K562 (cell line): ENCODE measurements around the gene ADAT1. TPM values are rescaled to one million over a fixed set of nuclear protein-coding genes. Genes with fewer than 3 reads are reported as not detected.

Experiments used
- ATAC-seq: fragments of 200-7000 bp; cut with Tn5 transposase; 3 replicates; pipeline ENCODE4 v1.9.1; 2020; ENCODE audit warnings: moderate library complexity
- BruUV-seq: library from RNA; stranded (reverse); fragments of 400-500 nt; replicated peaks from 2 replicates; lab custom pipeline; 2021; lab: Mats Ljungman, UMichigan
- CTCF ChIA-PET: fragments of 300-600 bp; formaldehyde crosslinking; extraction: SDS; loops from one replicate; lab custom pipeline; 2021; ENCODE audit warnings: low intra/inter-chr PET ratio; lab: Yijun Ruan, JAX
- POLR2A ChIA-PET: fragments of 300-600, 350-650 bp; sonication (Branson Sonifier 250); formaldehyde crosslinking; extraction: SDS; loops from one replicate; lab custom pipeline; 2021; ENCODE audit warnings: antibody characterized with exemption, inconsistent platforms; lab: Yijun Ruan, JAX
- DNase-seq, 4 experiments: peaks; one replicate each; pipeline versions ENCODE4 v3.0.0 to v3.0.0-alpha.2; 2011 to 2018; ENCODE audit warnings: low spot score in 3 of 4, mixed read lengths in 3 of 4; ENCODE audit errors: extremely low read depth in 1 of 4
- FAIRE-seq: peaks from 2 replicates; lab custom pipeline; 2011; peaks lifted over from hg19 to GRCh38; lab: Jason Lieb, UNC
- H2AFZ ChIP-seq: 2 replicates; pipeline ENCODE4 v1.6.0; 2011; ENCODE audit warnings: low read depth, low read length, control low read depth, inconsistent platforms
- H3K27ac ChIP-seq: fragments of 200-600 bp; 3 replicates; pipeline ENCODE4 v1.8.0; 2011; ENCODE audit warnings: low read depth, mild to moderate bottlenecking, control low read depth, inconsistent platforms, low read length, moderate library complexity, mixed read lengths; ENCODE audit errors: extremely low read depth
- H3K27me3 ChIP-seq, 2 experiments: fragments of 300-600 bp in 1 of 2; 2 replicates in 1 of 2; 3 replicates in 1 of 2; pipeline versions ENCODE4 v1.6.0 to v1.8.0; 2011; ENCODE audit warnings: inconsistent platforms in 2 of 2, low read length in 2 of 2, mild to moderate bottlenecking in 1 of 2, mixed read lengths in 1 of 2, moderate library complexity in 1 of 2; ENCODE audit not compliant: control insufficient read depth in 2 of 2, insufficient read depth in 2 of 2
- H3K36me3 ChIP-seq: fragments of 300-600 bp; 3 replicates; pipeline ENCODE4 v1.8.0; 2011; ENCODE audit warnings: mild to moderate bottlenecking, low read length, inconsistent platforms; ENCODE audit not compliant: control insufficient read depth, insufficient read depth
- H3K4me1 ChIP-seq, 2 experiments: fragments of 200-600 bp in 1 of 2; replicated peaks in 1 of 2; 2 replicates in 1 of 2; 3 replicates in 1 of 2; pipeline versions ENCODE4 v1.5.1 to v1.8.0; 2011; ENCODE audit warnings: inconsistent platforms in 2 of 2, low read length in 2 of 2, mild to moderate bottlenecking in 1 of 2, mixed read lengths in 1 of 2, moderate library complexity in 1 of 2; ENCODE audit not compliant: control insufficient read depth in 2 of 2, insufficient read depth in 2 of 2
- H3K4me2 ChIP-seq: 2 replicates; pipeline ENCODE4 v1.6.1; 2011; ENCODE audit warnings: low read length, control low read depth, inconsistent platforms, mixed read lengths; ENCODE audit not compliant: insufficient read depth
- H3K4me3 ChIP-seq: fragments of 200-600 bp; sonication (generic), shearing (Covaris generic); 2 replicates; pipeline ENCODE4 v1.5.1; 2016; ENCODE audit warnings: control low read depth, inconsistent platforms
- H3K79me2 ChIP-seq: fragments of 200-600 bp; 3 replicates; pipeline ENCODE4 v1.8.0; 2011; ENCODE audit warnings: low read length, inconsistent platforms; ENCODE audit not compliant: control insufficient read depth, insufficient read depth
- H3K9ac ChIP-seq, 2 experiments: 2 replicates each; pipeline versions ENCODE4 v1.6.0 to v1.6.1; 2011; ENCODE audit warnings: low read depth in 2 of 2, low read length in 2 of 2, control low read depth in 1 of 2, inconsistent platforms in 1 of 2, mild to moderate bottlenecking in 1 of 2, mixed read lengths in 1 of 2; ENCODE audit not compliant: insufficient read depth in 1 of 2
- H3K9me1 ChIP-seq: one replicate; pipeline ENCODE4 v1.6.0; 2011; ENCODE audit warnings: inconsistent platforms, mild to moderate bottlenecking, low read length, moderate library complexity; ENCODE audit not compliant: control insufficient read depth, insufficient read depth
- H3K9me3 ChIP-seq: replicated peaks from 2 replicates; pipeline ENCODE4 v1.5.1; 2011; ENCODE audit warnings: low read depth, low read length, inconsistent platforms; ENCODE audit not compliant: control insufficient read depth, insufficient read depth
- H4K20me1 ChIP-seq: replicated peaks from 2 replicates; pipeline ENCODE4 v1.6.1; 2011; ENCODE audit warnings: low read length, inconsistent platforms, mixed read lengths; ENCODE audit not compliant: control insufficient read depth, insufficient read depth
- ARID2 ChIP-seq: fragments of 450-650 bp; IDR thresholded peaks from 2 replicates; pipeline ENCODE4 v1.6.1; 2017; ENCODE audit warnings: antibody characterized with exemption, mild to moderate bottlenecking
- ETV1 ChIP-seq: fragments of 450-650 bp; conservative IDR thresholded peaks from 2 replicates; pipeline ENCODE4 v1.6.1; 2016; ENCODE audit warnings: missing genetic modification characterization, control low read depth, low read depth, missing compliant biosample characterization
- NEUROD1 ChIP-seq: fragments of 150-350 bp; IDR thresholded peaks from 2 replicates; pipeline ENCODE4 v1.6.1; 2014; ENCODE audit warnings: borderline replicate concordance, low read length, low read depth; ENCODE audit not compliant: partially characterized antibody
- RREB1 ChIP-seq: fragments of 250-450 bp; sonication (Bioruptor Pico); IDR thresholded peaks from 2 replicates; pipeline ENCODE4 v1.4.0; 2020
- SNIP1 ChIP-seq: fragments of 450-650 bp; IDR thresholded peaks from 2 replicates; pipeline ENCODE4 v1.7.1; 2017; ENCODE audit warnings: low read depth, mild to moderate bottlenecking
- SNRNP70 ChIP-seq: fragments of 200-400 bp; formaldehyde crosslinking; optimal IDR thresholded peaks from 2 replicates; pipeline ENCODE3; 2017; ENCODE audit warnings: low read depth, low read length
- THRB ChIP-seq: fragments of 450-650 bp; formaldehyde crosslinking; conservative IDR thresholded peaks from 2 replicates; pipeline ENCODE4 v1.4.0; 2022; ENCODE audit warnings: mild to moderate bottlenecking, missing genetic modification characterization
- TOE1 ChIP-seq, 2 experiments: fragments of 450-650 bp in 1 of 2; sonication (generic) in 1 of 2; formaldehyde crosslinking in 1 of 2; IDR thresholded peaks; 2 replicates each; pipeline versions ENCODE4 v1.7.1 to v1.8.0; 2016 to 2022; ENCODE audit warnings: borderline replicate concordance in 2 of 2, mild to moderate bottlenecking in 2 of 2, antibody characterized with exemption in 1 of 2, inconsistent platforms in 1 of 2, low read depth in 1 of 2, missing genetic modification reagents in 1 of 2, moderate library complexity in 1 of 2
- TSC22D4 ChIP-seq: fragments of 450-650 bp; IDR thresholded peaks from 2 replicates; pipeline ENCODE4 v1.6.1; 2016; ENCODE audit warnings: missing genetic modification characterization, missing biosample characterization, control low read depth
- ZBTB7A ChIP-seq: IDR thresholded peaks from 2 replicates; pipeline ENCODE4 v1.6.1; 2011; ENCODE audit warnings: low read depth, mild to moderate bottlenecking, low read length, moderate library complexity, borderline replicate concordance; ENCODE audit not compliant: control insufficient read depth
- ZNF507 ChIP-seq: conservative IDR thresholded peaks from 2 replicates; pipeline ENCODE4 v1.6.1; 2017; ENCODE audit warnings: missing genetic modification characterization, missing compliant biosample characterization
- ZNF707 ChIP-seq: fragments of 250-450 bp; sonication (Bioruptor Pico); conservative IDR thresholded peaks from 2 replicates; pipeline ENCODE4 v1.8.0; 2022; ENCODE audit warnings: inconsistent platforms, mild to moderate bottlenecking, moderate library complexity
- WGBS: fragments of 100-300 bp; shearing (Covaris generic); methylation state at CpG from one replicate; pipeline ENCODE4 v1.1.6; 2016; ENCODE audit warnings: low coverage, mixed read lengths; ENCODE audit not compliant: insufficient coverage; ENCODE audit errors: missing lambda C conversion rate; 5-methylcytosine and 5-hydroxymethylcytosine counted together
- in situ Hi-C: fragments of 300-500 bp; cut with MboI; formaldehyde crosslinking; loops from 4 replicates; pipeline ENCODE4 v1.15.0; 2018; ENCODE audit warnings: inconsistent platforms, mixed read lengths
- intact Hi-C: fragments of 100-400 bp; cut with micrococcal nuclease; formaldehyde crosslinking; loops from 2 replicates; pipeline ENCODE4 v1.14.2; 2022
- polyA plus RNA-seq, 8 experiments: library from polyadenylated mRNA; depleted of rRNA in 4 of 8; stranded (reverse) in 5 of 8; unstranded in 3 of 8; fragments of >200 nt; fragmentation: Nextera tagmentation in 2 of 8; fragmentation: Illumina TruSeq in 1 of 8; extraction: Ambion mirVana in 2 of 8; extraction: Trizol in 1 of 8; gene quantifications; 2 replicates each; pipeline versions ENCODE4 v1.2.1 to v1.2.3, GENCODE V29; 2011 to 2014; ENCODE audit warnings: inconsistent platforms in 1 of 8, missing spikeins in 1 of 8
- total RNA-seq, 7 experiments: library from RNA; depleted of rRNA in 6 of 7; stranded (reverse); fragments of >200 nt in 6 of 7; fragmentation: Illumina TruSeq in 2 of 7; extraction: Trizol in 2 of 7; gene quantifications; 2 replicates each; pipeline versions ENCODE4 v1.2.1 to v1.2.3, GENCODE V29; 2011 to 2021; ENCODE audit warnings: low replicate concordance in 1 of 7

The ADAT1 gene
- total and polyA plus RNA-seq, 9 of the 15 experiments (the other 6 are each of a cell fraction or from before 2014, with no cell fraction given) = 16.0 to 36.7 (median 28.2) TPM

GRCh38 chr16:75614066-75614897, 8.8 kb downstream of the ADAT1 start:
- POLR2A ChIA-PET = no interaction called here
- intact Hi-C loops (no loop called here), in situ Hi-C loops (no loop called here)
- no peak for DNase-seq
- no peaks in the 10 kb centered on the region for H4K20me1 ChIP-seq
- H3K36me3 ChIP-seq = peaks cover 51% of the 10 kb centered on the region; the same call in 2 of the 3 replicates
- no peak overlapping the region for H3K27ac ChIP-seq
- CTCF ChIA-PET = no interaction called here
- no peaks in the 10 kb centered on the region for H3K79me2 ChIP-seq
- H3K4me2 ChIP-seq = no peak overlapping the region
- H3K9me3 ChIP-seq = no peaks in the 10 kb centered on the region
- no TSS peak for BruUV-seq
- H3K9ac ChIP-seq = no peak overlapping the region
- H2AFZ ChIP-seq = no peak overlapping the region
- H3K27me3 ChIP-seq = no peaks in the 10 kb centered on the region
- 100% methylated on average over 4 of the region's 4 CpGs for WGBS
- H3K9me1 ChIP-seq = no peaks in the 10 kb centered on the region
- no peak overlapping the region for H3K4me3 ChIP-seq
- no peak for FAIRE-seq
- no peaks in the 10 kb centered on the region for H3K4me1 ChIP-seq
- ATAC-seq = no peak
- TF ChIP-seq SNIP1 = no peak
- no peak for TF ChIP-seq ZBTB7A
- TF ChIP-seq TSC22D4 (tag) = no peak
- TF ChIP-seq ZNF707 (CRISPR knock-in tag) = no peak
- TF ChIP-seq SNRNP70 = no peak
- no peak for TF ChIP-seq ARID2
- TF ChIP-seq THRB (CRISPR knock-in tag) = no peak
- TF ChIP-seq TOE1 (IDR thresholded peaks at IDR 0.05; ENCODE audit: borderline replicate concordance) = no peak
- TF ChIP-seq TOE1 (CRISPR knock-in tag; IDR thresholded peaks at IDR 0.05; ENCODE audit: borderline replicate concordance, low read depth) = no peak
- no peak for TF ChIP-seq RREB1 (CRISPR knock-in tag)
- no peak for TF ChIP-seq ZNF507 (tag)
- no peak for TF ChIP-seq ETV1
- TF ChIP-seq NEUROD1 = no peak
